ENCODE data around the gene FOLR1. TPM values are rescaled to one million over a fixed set of nuclear protein-coding genes. Genes with fewer than 3 reads are reported as not detected.
A peak's percentile ranks its signal among the peaks of the same experiment; 100 is the strongest.

FOLR1 gene
- total RNA-seq, 2 donors from 2014 or later, result not detected

DNA sequence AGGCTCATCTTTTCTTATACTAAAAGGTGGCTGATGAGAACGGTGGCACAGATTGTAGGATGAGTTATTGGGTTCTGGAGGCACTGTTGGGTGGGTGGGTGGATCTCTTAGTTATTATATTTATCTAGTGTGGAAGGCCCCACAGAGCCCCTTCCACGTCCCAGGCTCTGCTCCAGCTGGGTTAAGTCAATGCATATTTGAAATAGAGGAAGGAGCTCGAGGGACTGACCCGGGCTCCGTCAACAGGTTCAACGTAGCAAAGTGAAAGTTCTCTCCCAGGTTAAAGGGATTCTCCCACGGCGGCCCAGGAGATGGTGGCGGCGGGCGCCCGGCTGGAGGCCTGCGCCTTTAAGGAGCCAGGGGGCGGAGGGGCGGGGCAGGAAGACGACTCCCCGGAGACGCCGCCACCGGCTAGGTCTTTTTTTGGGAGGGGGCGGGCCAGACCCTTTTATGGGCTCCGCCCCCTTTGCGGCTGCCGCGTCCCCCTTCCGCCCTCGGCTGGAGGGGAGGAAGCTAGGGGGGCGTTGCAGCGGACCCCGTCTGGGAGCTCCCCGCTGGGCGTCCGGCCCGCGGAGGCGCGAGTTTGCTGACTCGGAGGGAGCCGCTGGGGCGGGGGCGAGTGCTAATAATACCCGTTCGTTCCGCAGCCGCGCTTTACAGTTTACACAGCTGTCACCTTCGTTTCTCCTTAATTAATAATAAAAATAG lies 31.1 kb downstream of the FOLR1 start:
- Mint-ChIP-seq H3K4me3 (peak overlapping the region; percentile 83), H3K9me3 (no peaks in the 10 kb centered on the region), H3K36me3 (no peaks in the 10 kb centered on the region), H3K4me1 (ENCODE audit: low read depth in 2 of 2) (peaks cover 24% of the 10 kb centered on the region in 2 donors), H3K27me3 (no peaks in the 10 kb centered on the region), H3K27ac (peak overlapping the region; percentile 86 to 87)
- peak; percentile 95 for DNase-seq (ENCODE audit: low spot score)
- ATAC-seq, result peak; percentile 88 to 90

DNA sequence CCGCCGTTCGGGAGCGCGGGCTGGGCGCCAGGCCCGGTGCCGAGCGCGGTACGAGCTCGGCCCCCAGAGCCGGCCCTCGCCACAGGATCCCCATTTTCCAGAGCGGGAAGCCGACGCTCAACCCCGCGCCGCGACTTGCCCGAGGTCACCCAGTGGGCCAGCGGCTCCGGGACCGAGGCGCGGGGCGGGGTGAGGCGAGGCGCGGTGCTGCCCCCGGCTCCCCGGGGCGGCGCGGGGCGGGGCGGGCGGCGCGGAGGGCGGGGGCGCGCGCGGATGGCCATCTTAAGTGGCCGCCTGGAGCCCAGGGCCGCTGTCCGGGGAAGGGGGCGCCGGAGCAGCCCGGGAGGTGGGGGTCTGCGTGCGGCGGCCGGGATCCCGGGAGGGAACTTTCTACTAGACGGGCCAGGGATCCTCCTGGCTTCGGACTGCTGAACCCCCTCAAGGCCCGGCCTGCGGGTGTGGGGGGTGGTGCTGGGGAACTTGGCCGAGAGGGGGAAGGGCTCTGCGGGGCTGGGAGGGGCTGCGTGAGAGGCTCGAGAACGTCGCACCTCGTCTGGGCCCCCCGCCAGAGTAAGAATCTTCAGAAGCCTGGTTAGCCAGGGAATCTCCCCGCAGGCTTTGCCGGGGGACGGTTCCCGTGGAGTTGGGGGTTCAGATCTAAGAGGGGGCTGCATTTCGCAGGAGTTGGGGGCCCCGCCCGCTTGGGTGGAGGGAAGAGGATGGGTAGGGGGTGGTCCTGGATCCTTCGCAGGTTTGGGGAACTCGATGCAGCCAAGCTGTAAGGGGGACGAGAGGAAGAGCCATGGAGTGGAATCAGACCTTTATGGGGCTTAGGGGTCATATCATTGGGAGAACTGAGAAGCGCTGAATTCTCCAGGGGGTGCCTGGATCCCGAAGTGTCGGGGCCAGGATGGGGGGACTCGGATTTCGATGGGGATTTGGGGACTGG lies 31.9 kb downstream of the FOLR1 start:
- Mint-ChIP-seq H3K4me3 (peak overlapping the region; percentile 93), H3K36me3 (no peaks in the 10 kb centered on the region), H3K27me3 (no peaks in the 10 kb centered on the region), H3K9me3 (no peaks in the 10 kb centered on the region), H3K27ac (peak overlapping the region; percentile 87), H3K4me1 (ENCODE audit: low read depth in 2 of 2) (peaks cover 23 to 24% of the 10 kb centered on the region in 2 donors)
- ATAC-seq, result peak; percentile 80 to 86
- DNase-seq (ENCODE audit: low spot score), result peak; percentile 82

DNA sequence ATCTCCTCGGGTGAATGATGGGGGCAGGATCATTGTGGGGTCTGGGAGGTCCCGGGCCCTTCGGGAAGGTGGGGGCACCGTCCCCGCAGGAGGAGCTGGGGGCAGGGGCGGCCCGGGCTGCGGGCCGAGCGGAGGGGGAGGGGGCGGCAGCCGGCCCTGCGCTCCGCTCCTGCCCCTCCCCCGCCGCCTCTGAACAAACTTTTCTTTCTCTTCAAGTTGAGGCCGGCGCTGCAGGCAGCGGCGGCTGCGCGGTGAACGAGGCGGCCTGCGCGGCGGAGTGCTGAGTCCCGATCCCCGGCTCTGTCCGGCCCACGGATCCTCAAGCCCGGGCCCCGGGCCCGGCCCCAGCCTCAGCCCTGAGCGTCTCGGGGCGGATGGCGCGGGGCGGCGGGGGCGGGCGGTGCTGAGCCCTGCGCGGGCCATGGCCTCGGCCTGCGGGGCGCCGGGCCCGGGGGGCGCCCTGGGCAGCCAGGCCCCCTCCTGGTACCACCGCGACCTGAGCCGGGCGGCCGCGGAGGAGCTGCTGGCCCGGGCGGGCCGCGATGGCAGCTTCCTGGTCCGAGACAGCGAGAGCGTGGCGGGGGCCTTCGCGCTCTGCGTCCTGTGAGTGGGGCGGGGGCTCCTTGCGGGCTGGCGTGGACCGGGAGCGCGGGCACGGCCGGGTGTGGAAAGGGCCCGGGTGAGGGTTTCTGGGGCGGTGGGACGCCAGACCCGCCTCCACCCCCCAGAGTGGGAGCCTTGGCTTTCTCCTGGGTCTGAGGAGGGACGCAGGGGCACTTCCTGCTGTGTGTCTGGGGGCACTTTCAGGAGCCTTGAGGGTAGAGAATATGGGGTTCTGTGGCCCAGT lies 32.8 kb downstream of the FOLR1 start, which contains the start of gene INPPL1:
Gene INPPL1 (plus strand): TSS at position 204 of the 847 bp plus-strand sequence. CDS start 218 bp downstream, at position 422.
- peak within 1 kb of the TSS; percentile 87 to 91 for H3K27ac Mint-ChIP-seq
- no peaks in the 10 kb centered on the region for H3K27me3 Mint-ChIP-seq
- H3K4me1 Mint-ChIP-seq (ENCODE audit: low read depth in 2 of 2), result peaks cover 26 to 29% of the 10 kb centered on the region in 2 donors
- peak within 1 kb of the TSS; percentile 93 for H3K4me3 Mint-ChIP-seq
- no peaks in the 10 kb centered on the region for H3K36me3 Mint-ChIP-seq
- peak; percentile 63 for DNase-seq (ENCODE audit: low spot score)
- peak in 1 of 2 donors; percentile 14 for ATAC-seq
- no peaks in the 10 kb centered on the region for H3K9me3 Mint-ChIP-seq

- Mint-ChIP-seq H3K27ac (peak overlapping the region; percentile 73 to 91), H3K36me3 (no peaks in the 10 kb centered on the region), H3K9me3 (no peaks in the 10 kb centered on the region), H3K4me3 (peak overlapping the region; percentile 93), H3K27me3 (no peaks in the 10 kb centered on the region), H3K4me1 (ENCODE audit: low read depth in 2 of 2) (peaks cover 26 to 29% of the 10 kb centered on the region in 2 donors)
- DNase-seq (ENCODE audit: low spot score), result peak; percentile 69
- ATAC-seq, result peak in 1 of 2 donors; percentile 45
Measured at GRCh38 chr11:72225411-72225951, 33.5 kb downstream of the FOLR1 start.

DNA sequence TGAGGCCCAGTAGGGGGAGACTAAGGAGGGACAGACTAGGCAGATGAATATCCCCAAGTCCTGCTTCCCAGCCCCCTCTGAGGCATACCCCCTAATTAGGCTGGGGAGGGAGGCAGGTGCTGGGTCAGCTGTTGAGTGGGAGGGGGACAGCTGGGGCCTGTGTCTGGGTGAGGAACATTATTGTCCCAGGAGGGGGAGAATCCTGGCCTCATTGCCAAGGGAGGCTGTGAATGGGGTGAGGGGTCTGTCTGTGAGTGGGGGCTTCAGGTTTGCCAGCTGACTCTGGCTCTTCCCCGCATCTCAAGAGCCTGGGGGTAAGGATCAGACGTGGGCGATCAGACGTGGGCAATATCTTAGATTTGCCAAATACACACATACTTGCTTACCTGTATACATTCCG lies 34.8 kb downstream of the FOLR1 start:
- H3K36me3 Mint-ChIP-seq, result no peaks in the 10 kb centered on the region

GRCh38 chr11:72227316-72228228 lies 35.6 kb downstream of the FOLR1 start:
- Mint-ChIP-seq H3K4me1 (ENCODE audit: low read depth in 2 of 2) (peaks cover 19% of the 10 kb centered on the region in 2 donors), H3K27me3 (no peaks in the 10 kb centered on the region), H3K9me3 (no peaks in the 10 kb centered on the region), H3K36me3 (no peaks in the 10 kb centered on the region), H3K4me3 (no peak overlapping the region), H3K27ac (no peak overlapping the region)
- ATAC-seq (no peak), DNase-seq (ENCODE audit: low spot score) (peak; percentile 46)

More for the DNA sequence above, 34.8 kb downstream of the FOLR1 start:
- Mint-ChIP-seq H3K27me3 (no peaks in the 10 kb centered on the region), H3K4me1 (ENCODE audit: low read depth in 2 of 2) (peaks cover 23 to 25% of the 10 kb centered on the region in 2 donors), H3K9me3 (no peaks in the 10 kb centered on the region), H3K27ac (no peak overlapping the region), H3K4me3 (no peak overlapping the region)
- ATAC-seq (no peak), DNase-seq (ENCODE audit: low spot score) (peak; percentile 38)

DNA sequence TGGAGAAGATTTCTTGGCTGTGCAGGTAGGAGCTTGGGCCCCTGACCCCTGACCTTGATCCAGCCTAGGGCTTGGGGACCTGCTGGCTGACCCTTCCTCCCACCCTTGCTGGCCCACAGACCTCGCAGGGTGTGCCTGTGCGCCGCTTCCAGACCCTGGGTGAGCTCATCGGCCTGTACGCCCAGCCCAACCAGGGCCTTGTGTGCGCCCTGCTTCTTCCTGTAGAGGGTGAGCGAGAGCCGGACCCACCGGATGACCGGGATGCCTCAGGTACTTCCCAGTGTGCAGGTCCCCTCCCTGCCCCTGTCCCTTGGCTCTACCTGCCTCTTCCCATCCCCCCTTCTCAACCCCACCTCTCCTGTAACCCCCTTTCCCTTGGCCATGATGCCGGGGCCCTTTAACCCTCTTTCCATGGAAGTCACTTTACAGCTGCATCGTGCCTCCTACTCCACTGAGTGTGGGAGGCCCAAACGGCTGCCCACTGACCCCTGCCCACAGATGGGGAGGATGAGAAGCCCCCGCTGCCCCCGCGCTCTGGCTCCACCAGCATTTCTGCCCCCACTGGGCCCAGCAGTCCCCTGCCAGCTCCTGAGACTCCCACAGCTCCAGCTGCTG lies 36.4 kb downstream of the FOLR1 start:
- ATAC-seq (no peak), DNase-seq (ENCODE audit: low spot score) (peak; percentile 39)
- H3K27ac Mint-ChIP-seq, result no peak overlapping the region
- H3K4me3 Mint-ChIP-seq, result no peak overlapping the region
- H3K4me1 Mint-ChIP-seq (ENCODE audit: low read depth in 2 of 2), result peaks cover 13 to 19% of the 10 kb centered on the region in 2 donors
- H3K9me3 Mint-ChIP-seq, result no peaks in the 10 kb centered on the region
- no peaks in the 10 kb centered on the region for H3K36me3 Mint-ChIP-seq
- no peaks in the 10 kb centered on the region for H3K27me3 Mint-ChIP-seq

DNA sequence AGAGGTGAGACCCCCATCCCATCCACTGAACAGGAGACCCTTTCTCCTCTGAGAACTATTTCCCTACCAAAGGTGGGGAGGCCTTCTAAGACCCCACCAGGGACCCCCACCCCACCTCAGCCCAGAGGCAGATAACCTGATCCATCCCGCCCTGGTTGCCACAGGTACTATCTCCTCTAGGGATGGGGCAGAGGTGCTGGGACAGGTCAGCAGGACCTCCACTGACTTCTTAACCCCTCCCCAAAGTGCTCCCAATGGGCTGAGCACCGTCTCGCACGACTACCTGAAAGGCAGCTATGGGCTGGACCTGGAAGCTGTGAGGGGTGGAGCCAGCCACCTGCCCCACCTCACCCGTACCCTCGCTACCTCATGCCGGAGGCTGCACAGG lies 36.9 kb downstream of the FOLR1 start:
- H3K27ac Mint-ChIP-seq, result no peak overlapping the region
- H3K4me1 Mint-ChIP-seq (ENCODE audit: low read depth in 2 of 2), result peaks cover 13 to 19% of the 10 kb centered on the region in 2 donors
- no peak for ATAC-seq
- peak; percentile 20 for DNase-seq (ENCODE audit: low spot score)
- no peaks in the 10 kb centered on the region for H3K36me3 Mint-ChIP-seq
- H3K27me3 Mint-ChIP-seq, result no peaks in the 10 kb centered on the region
- no peaks in the 10 kb centered on the region for H3K9me3 Mint-ChIP-seq
- no peak overlapping the region for H3K4me3 Mint-ChIP-seq

- ATAC-seq (no peak), DNase-seq (ENCODE audit: low spot score) (no peak)
- H3K27ac Mint-ChIP-seq, result no peak overlapping the region
- H3K4me3 Mint-ChIP-seq, result no peak overlapping the region
- H3K36me3 Mint-ChIP-seq, result no peaks in the 10 kb centered on the region
- no peaks in the 10 kb centered on the region for H3K27me3 Mint-ChIP-seq
- H3K4me1 Mint-ChIP-seq (ENCODE audit: low read depth in 2 of 2), result peaks cover 13 to 19% of the 10 kb centered on the region in 2 donors
- no peaks in the 10 kb centered on the region for H3K9me3 Mint-ChIP-seq
Measured at GRCh38 chr11:72229336-72229924, 37.5 kb downstream of the FOLR1 start.

GRCh38 chr11:72229925-72230763 lies 38.2 kb downstream of the FOLR1 start:
- DNase-seq (ENCODE audit: low spot score) (peak; percentile 34), ATAC-seq (no peak)
- no peak overlapping the region for H3K27ac Mint-ChIP-seq
- no peaks in the 10 kb centered on the region for H3K9me3 Mint-ChIP-seq
- no peaks in the 10 kb centered on the region for H3K27me3 Mint-ChIP-seq
- H3K36me3 Mint-ChIP-seq, result no peaks in the 10 kb centered on the region
- H3K4me3 Mint-ChIP-seq, result no peak overlapping the region
- peaks cover 13 to 23% of the 10 kb centered on the region in 2 donors for H3K4me1 Mint-ChIP-seq (ENCODE audit: low read depth in 2 of 2)

DNA sequence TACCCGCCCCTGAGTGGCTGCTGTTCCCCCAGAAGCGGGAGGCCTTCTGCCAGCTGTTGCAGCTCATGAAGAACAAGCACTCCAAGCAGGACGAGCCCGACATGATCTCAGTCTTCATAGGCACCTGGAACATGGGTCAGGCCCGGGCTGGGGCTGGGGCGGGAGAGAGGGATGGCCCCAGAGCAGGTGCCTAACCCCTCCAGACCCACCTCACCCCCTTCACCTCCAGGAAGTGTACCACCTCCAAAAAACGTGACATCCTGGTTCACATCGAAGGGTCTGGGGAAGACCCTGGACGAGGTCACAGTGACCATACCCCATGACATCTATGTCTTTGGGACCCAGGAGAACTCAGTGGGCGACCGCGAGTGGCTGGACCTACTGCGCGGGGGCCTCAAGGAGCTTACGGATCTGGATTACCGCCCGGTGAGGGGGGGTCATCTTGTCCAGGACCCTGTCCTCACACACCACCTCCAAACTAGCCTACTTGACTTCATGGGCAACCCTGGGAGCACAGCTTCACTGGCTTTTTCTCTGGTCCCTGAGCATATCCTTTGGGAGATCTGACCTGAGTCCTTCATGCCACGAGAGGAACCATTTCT lies 38.9 kb downstream of the FOLR1 start:
- ATAC-seq, result no peak
- Mint-ChIP-seq H3K4me3 (no peak overlapping the region), H3K9me3 (no peaks in the 10 kb centered on the region), H3K36me3 (no peaks in the 10 kb centered on the region), H3K4me1 (ENCODE audit: low read depth in 2 of 2) (peaks cover 6 to 17% of the 10 kb centered on the region in 2 donors), H3K27me3 (no peaks in the 10 kb centered on the region), H3K27ac (no peak overlapping the region)
- DNase-seq (ENCODE audit: low spot score), result peak; percentile 59
